ENCODE measurements around the gene ETS1.
A peak's percentile ranks its signal among the peaks of the same experiment; 100 is the strongest.

ETS1 gene

GRCh38 chr11:128480066-128480465 is 107.3 kb downstream of the ETS1 start:
- Histone ChIP-seq H3K4me3 (ENCODE audit: low read depth, low read length) (no peak overlapping the region), H3K4me1 (ENCODE audit: control insufficient read depth, insufficient read depth, low read length, unreplicated experiment) (peaks cover 83% of the 10 kb centered on the region), H3K27ac (ENCODE audit: low read depth, low read length) (peak overlapping the region; percentile 90; the same call in 1 of the 2 replicates), H3K36me3 (ENCODE audit: insufficient read depth, low read length) (peaks cover 69% of the 10 kb centered on the region), H3K79me2 (ENCODE audit: control insufficient read depth, insufficient read depth, low read length, unreplicated experiment) (peaks cover 96% of the 10 kb centered on the region), H2AFZ (ENCODE audit: low read length, unreplicated experiment) (no peak overlapping the region), H3K27me3 (ENCODE audit: insufficient read depth, low read length) (no peaks in the 10 kb centered on the region)

GRCh38 chr11:128479144-128479543 is 108.2 kb downstream of the ETS1 start:
- Histone ChIP-seq H3K27ac (ENCODE audit: low read depth, low read length) (peak overlapping the region; percentile 90), H3K4me1 (ENCODE audit: control insufficient read depth, insufficient read depth, low read length, unreplicated experiment) (peaks cover 85% of the 10 kb centered on the region), H3K36me3 (ENCODE audit: insufficient read depth, low read length) (peaks cover 64% of the 10 kb centered on the region), H2AFZ (ENCODE audit: low read length, unreplicated experiment) (no peak overlapping the region), H3K4me3 (ENCODE audit: low read depth, low read length) (no peak overlapping the region), H3K27me3 (ENCODE audit: insufficient read depth, low read length) (no peaks in the 10 kb centered on the region), H3K79me2 (ENCODE audit: control insufficient read depth, insufficient read depth, low read length, unreplicated experiment) (peaks cover 96% of the 10 kb centered on the region)

DNA sequence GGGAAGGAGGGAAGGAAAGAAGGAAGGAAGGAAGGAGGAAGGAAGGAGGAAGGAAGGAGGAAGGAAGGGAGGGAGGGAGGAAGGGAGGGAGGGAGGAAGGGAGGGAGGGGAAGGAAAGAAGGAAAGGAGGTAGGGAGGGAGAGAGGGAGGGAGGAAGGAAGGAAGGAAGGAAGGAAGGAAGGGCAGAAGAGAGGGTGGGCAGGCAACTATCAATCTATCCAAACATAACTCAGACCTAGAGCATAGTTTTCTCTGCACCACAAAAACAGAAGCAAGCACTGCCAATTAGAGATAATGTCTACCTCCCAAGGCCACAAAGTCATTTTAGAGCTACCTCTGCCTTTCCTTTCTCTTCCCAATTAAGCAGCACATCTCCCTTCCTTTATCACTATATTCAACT is 109.1 kb downstream of the ETS1 start:
- Histone ChIP-seq H2AFZ (ENCODE audit: low read length, unreplicated experiment) (no peak overlapping the region), H3K4me1 (ENCODE audit: control insufficient read depth, insufficient read depth, low read length, unreplicated experiment) (peaks cover 85% of the 10 kb centered on the region), H3K27me3 (ENCODE audit: insufficient read depth, low read length) (no peaks in the 10 kb centered on the region), H3K79me2 (ENCODE audit: control insufficient read depth, insufficient read depth, low read length, unreplicated experiment) (peaks cover 96% of the 10 kb centered on the region), H3K36me3 (ENCODE audit: insufficient read depth, low read length) (peaks cover 64% of the 10 kb centered on the region), H3K4me3 (ENCODE audit: low read depth, low read length) (no peak overlapping the region), H3K27ac (ENCODE audit: low read depth, low read length) (peak overlapping the region; percentile 90; the same call in 1 of the 2 replicates)

GRCh38 chr11:128477811-128478210 is 109.5 kb downstream of the ETS1 start:
- H3K36me3 ChIP-seq (ENCODE audit: insufficient read depth, low read length) = peaks cover 64% of the 10 kb centered on the region
- H3K27ac ChIP-seq (ENCODE audit: low read depth, low read length) = 0 out of 2 replicates have a peak overlapping the region, but pooled peaks have one; percentile 6
- H3K79me2 ChIP-seq (ENCODE audit: control insufficient read depth, insufficient read depth, low read length, unreplicated experiment) = peaks cover 96% of the 10 kb centered on the region
- H3K4me1 ChIP-seq (ENCODE audit: control insufficient read depth, insufficient read depth, low read length, unreplicated experiment) = peaks cover 85% of the 10 kb centered on the region
- H3K4me3 ChIP-seq (ENCODE audit: low read depth, low read length) = no peak overlapping the region
- no peaks in the 10 kb centered on the region for H3K27me3 ChIP-seq (ENCODE audit: insufficient read depth, low read length)
- H2AFZ ChIP-seq (ENCODE audit: low read length, unreplicated experiment) = no peak overlapping the region

DNA sequence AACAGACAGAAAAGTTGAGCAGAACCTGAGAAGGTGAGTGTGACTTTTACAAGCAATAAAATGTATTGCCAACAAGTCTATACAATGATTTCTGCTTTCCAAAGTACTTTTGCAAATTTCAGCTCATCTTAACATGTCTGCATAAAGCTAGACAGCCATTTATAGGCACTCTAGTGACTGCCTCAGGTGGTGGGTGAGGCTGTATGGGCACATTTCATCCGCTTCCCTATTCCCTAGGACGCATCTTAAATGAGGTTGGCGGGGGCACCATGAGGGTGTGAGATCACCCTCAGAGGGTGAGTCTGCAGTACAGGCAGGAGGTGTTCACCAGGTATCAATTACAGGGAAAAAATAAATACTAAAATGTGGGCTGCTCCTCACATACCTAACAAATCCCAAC is 110.1 kb downstream of the ETS1 start:
- Histone ChIP-seq H3K36me3 (ENCODE audit: insufficient read depth, low read length) (peaks cover 63% of the 10 kb centered on the region), H3K4me3 (ENCODE audit: low read depth, low read length) (no peak overlapping the region), H3K27me3 (ENCODE audit: insufficient read depth, low read length) (no peaks in the 10 kb centered on the region), H3K4me1 (ENCODE audit: control insufficient read depth, insufficient read depth, low read length, unreplicated experiment) (peaks cover 85% of the 10 kb centered on the region), H2AFZ (ENCODE audit: low read length, unreplicated experiment) (no peak overlapping the region), H3K79me2 (ENCODE audit: control insufficient read depth, insufficient read depth, low read length, unreplicated experiment) (peaks cover 96% of the 10 kb centered on the region), H3K27ac (ENCODE audit: low read depth, low read length) (no peak overlapping the region)

DNA sequence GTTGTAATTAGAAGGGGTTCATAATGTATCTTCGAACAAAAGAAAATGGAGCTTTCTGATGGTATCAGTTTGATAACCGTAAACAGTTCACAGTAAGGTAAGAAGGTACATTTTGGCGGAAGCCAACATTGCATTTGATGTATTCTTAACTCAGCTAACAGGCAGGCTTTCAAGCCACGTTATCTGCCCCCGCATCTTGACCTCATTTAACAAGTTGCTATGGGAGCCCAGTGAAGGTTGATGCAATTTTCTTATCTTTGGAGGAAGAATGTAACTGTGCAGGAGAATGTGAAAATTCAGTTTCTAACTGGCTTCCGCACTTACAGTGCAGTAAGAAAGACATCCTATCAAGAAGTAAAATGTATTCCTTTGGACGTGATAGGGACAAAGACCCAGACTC is 110.6 kb downstream of the ETS1 start:
- Histone ChIP-seq H3K27me3 (ENCODE audit: insufficient read depth, low read length) (no peaks in the 10 kb centered on the region), H2AFZ (ENCODE audit: low read length, unreplicated experiment) (no peak overlapping the region), H3K27ac (ENCODE audit: low read depth, low read length) (no peak overlapping the region), H3K4me1 (ENCODE audit: control insufficient read depth, insufficient read depth, low read length, unreplicated experiment) (peaks cover 86% of the 10 kb centered on the region), H3K36me3 (ENCODE audit: insufficient read depth, low read length) (peaks cover 67% of the 10 kb centered on the region), H3K79me2 (ENCODE audit: control insufficient read depth, insufficient read depth, low read length, unreplicated experiment) (peaks cover 97% of the 10 kb centered on the region), H3K4me3 (ENCODE audit: low read depth, low read length) (no peak overlapping the region)

- Histone ChIP-seq H3K4me3 (ENCODE audit: low read depth, low read length) (no peak overlapping the region), H2AFZ (ENCODE audit: low read length, unreplicated experiment) (no peak overlapping the region), H3K36me3 (ENCODE audit: insufficient read depth, low read length) (peaks cover 74% of the 10 kb centered on the region), H3K27me3 (ENCODE audit: insufficient read depth, low read length) (no peaks in the 10 kb centered on the region), H3K27ac (ENCODE audit: low read depth, low read length) (peak overlapping the region; percentile 99; the same call in 1 of the 2 replicates), H3K79me2 (ENCODE audit: control insufficient read depth, insufficient read depth, low read length, unreplicated experiment) (peaks cover 97% of the 10 kb centered on the region), H3K4me1 (ENCODE audit: control insufficient read depth, insufficient read depth, low read length, unreplicated experiment) (peaks cover 86% of the 10 kb centered on the region)
Measured at GRCh38 chr11:128476049-128476448, 111.3 kb downstream of the ETS1 start.

- Histone ChIP-seq H3K4me3 (ENCODE audit: low read depth, low read length) (no peak overlapping the region), H3K4me1 (ENCODE audit: control insufficient read depth, insufficient read depth, low read length, unreplicated experiment) (peaks cover 83% of the 10 kb centered on the region), H3K27ac (ENCODE audit: low read depth, low read length) (peak overlapping the region; percentile 99), H3K36me3 (ENCODE audit: insufficient read depth, low read length) (peaks cover 71% of the 10 kb centered on the region), H3K79me2 (ENCODE audit: control insufficient read depth, insufficient read depth, low read length, unreplicated experiment) (peaks cover 94% of the 10 kb centered on the region), H2AFZ (ENCODE audit: low read length, unreplicated experiment) (no peak overlapping the region), H3K27me3 (ENCODE audit: insufficient read depth, low read length) (no peaks in the 10 kb centered on the region)
Measured at GRCh38 chr11:128474036-128474874, 113.1 kb downstream of the ETS1 start.

DNA sequence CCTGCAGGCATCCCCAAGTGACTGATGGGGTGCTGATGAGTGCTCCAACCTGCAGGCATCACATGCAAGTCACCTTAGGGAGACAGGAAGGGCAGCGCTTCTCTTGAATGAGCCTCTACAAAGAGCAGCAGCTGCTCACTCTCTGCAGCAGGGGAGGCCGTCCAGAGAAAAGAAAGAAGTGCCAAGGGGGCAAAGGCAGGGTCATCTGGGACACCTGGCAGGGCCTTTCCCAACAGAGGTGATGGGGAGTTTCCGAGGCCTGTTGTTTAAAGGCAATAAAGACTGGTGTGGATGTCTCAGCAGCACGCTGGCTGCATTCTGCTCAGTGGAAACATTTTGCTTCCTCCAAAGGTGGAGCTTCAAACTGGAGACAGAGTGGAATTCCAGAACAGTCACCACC is 113.7 kb downstream of the ETS1 start:
- Histone ChIP-seq H3K27me3 (ENCODE audit: insufficient read depth, low read length) (no peaks in the 10 kb centered on the region), H3K4me3 (ENCODE audit: low read depth, low read length) (no peak overlapping the region), H3K79me2 (ENCODE audit: control insufficient read depth, insufficient read depth, low read length, unreplicated experiment) (peaks cover 93% of the 10 kb centered on the region), H2AFZ (ENCODE audit: low read length, unreplicated experiment) (no peak overlapping the region), H3K36me3 (ENCODE audit: insufficient read depth, low read length) (peaks cover 65% of the 10 kb centered on the region), H3K27ac (ENCODE audit: low read depth, low read length) (peak overlapping the region; percentile 99; the same call in 1 of the 2 replicates), H3K4me1 (ENCODE audit: control insufficient read depth, insufficient read depth, low read length, unreplicated experiment) (peaks cover 83% of the 10 kb centered on the region)

GRCh38 chr11:128472128-128473089 is 114.9 kb downstream of the ETS1 start:
- Histone ChIP-seq H2AFZ (ENCODE audit: low read length, unreplicated experiment) (no peak overlapping the region), H3K4me3 (ENCODE audit: low read depth, low read length) (peak overlapping the region; percentile 28; the same call in 1 of the 2 replicates), H3K4me1 (ENCODE audit: control insufficient read depth, insufficient read depth, low read length, unreplicated experiment) (peaks cover 93% of the 10 kb centered on the region), H3K27me3 (ENCODE audit: insufficient read depth, low read length) (no peaks in the 10 kb centered on the region), H3K79me2 (ENCODE audit: control insufficient read depth, insufficient read depth, low read length, unreplicated experiment) (peaks cover 94% of the 10 kb centered on the region), H3K27ac (ENCODE audit: low read depth, low read length) (peak overlapping the region; percentile 99), H3K36me3 (ENCODE audit: insufficient read depth, low read length) (peaks cover 62% of the 10 kb centered on the region)

All from ACC112 (cell line).